ENCODE data around the gene PDLIM1. TPM values are rescaled to one million over a fixed set of nuclear protein-coding genes. Genes with fewer than 3 reads are reported as not detected.

PDLIM1 gene
- total and polyA plus RNA-seq, 8 donors, result 79.6 to 268 (median 97.5) TPM

DNA sequence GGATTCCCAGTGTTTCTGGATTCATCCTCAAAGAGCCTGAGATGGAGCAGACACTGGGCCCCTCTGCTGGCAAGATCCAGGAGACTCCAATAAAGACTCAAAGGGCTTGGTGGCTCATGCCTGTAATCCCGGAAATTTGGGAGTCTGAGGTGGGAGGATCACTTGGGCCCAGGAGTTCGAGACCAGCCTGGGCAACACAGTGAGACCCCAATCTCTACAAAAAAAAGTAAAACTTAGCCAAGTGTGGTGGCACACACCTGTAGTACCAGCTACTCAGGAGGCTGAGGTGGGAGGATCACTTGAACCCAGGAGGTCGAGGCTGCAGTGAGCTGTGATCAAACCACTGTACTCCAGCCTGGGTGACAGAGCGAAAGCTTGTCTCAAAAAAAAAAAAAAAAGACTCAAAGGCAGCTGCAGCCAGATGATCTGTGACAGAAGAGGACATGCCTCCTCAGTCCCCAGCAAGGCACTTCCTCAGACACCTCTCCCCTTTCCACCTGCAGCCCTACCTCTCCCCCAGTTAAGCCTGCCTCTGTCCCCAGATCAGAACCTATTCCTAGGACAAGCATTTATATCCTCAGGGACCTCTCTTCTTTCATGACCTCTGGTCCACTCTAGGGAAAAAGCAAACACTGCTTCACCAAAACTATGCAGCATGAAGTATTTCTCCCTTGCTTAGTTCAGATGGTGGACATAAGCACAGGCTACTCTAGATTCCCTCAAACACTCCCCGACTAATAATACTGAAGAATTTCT lies 27.9 kb downstream of the PDLIM1 start:
- peak overlapping the region in 1 of 2 donors; percentile 30 for H3K27ac ChIP-seq
- no peak for DNase-seq
- intact Hi-C loops (cut with DNase I), result no loop called here
- H3K36me3 ChIP-seq, result peaks cover 0 to 39% of the 10 kb centered on the region in 2 donors
- no peaks in the 10 kb centered on the region for H3K27me3 ChIP-seq
- no peaks in the 10 kb centered on the region for H3K9me3 ChIP-seq
- ATAC-seq, result peak; percentile 59
- peaks cover 24 to 59% of the 10 kb centered on the region in 2 donors for H3K4me1 ChIP-seq
- H3K4me3 ChIP-seq, result no peak overlapping the region
- TF ChIP-seq, protein P1, sequence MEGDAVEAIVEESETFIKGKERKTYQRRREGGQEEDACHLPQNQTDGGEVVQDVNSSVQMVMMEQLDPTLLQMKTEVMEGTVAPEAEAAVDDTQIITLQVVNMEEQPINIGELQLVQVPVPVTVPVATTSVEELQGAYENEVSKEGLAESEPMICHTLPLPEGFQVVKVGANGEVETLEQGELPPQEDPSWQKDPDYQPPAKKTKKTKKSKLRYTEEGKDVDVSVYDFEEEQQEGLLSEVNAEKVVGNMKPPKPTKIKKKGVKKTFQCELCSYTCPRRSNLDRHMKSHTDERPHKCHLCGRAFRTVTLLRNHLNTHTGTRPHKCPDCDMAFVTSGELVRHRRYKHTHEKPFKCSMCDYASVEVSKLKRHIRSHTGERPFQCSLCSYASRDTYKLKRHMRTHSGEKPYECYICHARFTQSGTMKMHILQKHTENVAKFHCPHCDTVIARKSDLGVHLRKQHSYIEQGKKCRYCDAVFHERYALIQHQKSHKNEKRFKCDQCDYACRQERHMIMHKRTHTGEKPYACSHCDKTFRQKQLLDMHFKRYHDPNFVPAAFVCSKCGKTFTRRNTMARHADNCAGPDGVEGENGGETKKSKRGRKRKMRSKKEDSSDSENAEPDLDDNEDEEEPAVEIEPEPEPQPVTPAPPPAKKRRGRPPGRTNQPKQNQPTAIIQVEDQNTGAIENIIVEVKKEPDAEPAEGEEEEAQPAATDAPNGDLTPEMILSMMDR (IDR thresholded peaks at IDR 0.05), result no peak

DNA sequence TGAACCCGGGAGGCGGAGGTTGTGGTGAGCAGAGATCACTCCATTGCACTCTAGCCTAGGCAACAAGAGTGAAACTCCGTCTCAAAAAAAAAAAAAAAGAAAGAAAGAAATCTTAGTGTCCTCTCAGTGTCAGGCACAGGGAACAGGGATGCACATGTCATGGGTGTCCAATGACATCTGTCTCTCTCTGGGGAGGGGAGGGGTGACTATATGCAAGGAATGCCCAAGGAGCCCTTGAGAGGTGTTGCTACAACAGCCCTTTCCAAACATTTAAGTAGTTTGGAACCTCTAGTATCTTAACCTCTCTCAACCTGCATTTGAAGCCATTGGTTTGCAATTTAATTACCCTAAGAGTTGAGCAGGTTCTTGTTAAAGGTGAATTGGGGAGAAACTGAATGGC lies 28.9 kb downstream of the PDLIM1 start:
- no peak overlapping the region for H3K4me3 ChIP-seq
- H3K36me3 ChIP-seq, result peaks cover 0 to 48% of the 10 kb centered on the region in 2 donors
- H3K9me3 ChIP-seq, result no peaks in the 10 kb centered on the region
- no peaks in the 10 kb centered on the region for H3K27me3 ChIP-seq
- intact Hi-C loops (cut with DNase I), result no loop called here
- ATAC-seq (peak; percentile 11), DNase-seq (no peak)
- TF ChIP-seq, protein P1 (IDR thresholded peaks at IDR 0.05), result no peak
- H3K27ac ChIP-seq, result peak overlapping the region; percentile 53 to 84
- H3K4me1 ChIP-seq, result peaks cover 19 to 49% of the 10 kb centered on the region in 2 donors

GRCh38 chr10:95260909-95261552 lies 29.8 kb downstream of the PDLIM1 start:
- peaks cover 11 to 40% of the 10 kb centered on the region in 2 donors for H3K4me1 ChIP-seq
- DNase-seq (no peak), ATAC-seq (no peak)
- peak overlapping the region; percentile 53 to 84 for H3K27ac ChIP-seq
- TF ChIP-seq, protein P1 (IDR thresholded peaks at IDR 0.05), result no peak
- H3K27me3 ChIP-seq, result no peaks in the 10 kb centered on the region
- intact Hi-C loops (cut with DNase I), result no loop called here
- H3K9me3 ChIP-seq, result no peaks in the 10 kb centered on the region
- no peak overlapping the region for H3K4me3 ChIP-seq
- H3K36me3 ChIP-seq, result peaks cover 0 to 52% of the 10 kb centered on the region in 2 donors

GRCh38 chr10:95260397-95260881 lies 30.4 kb downstream of the PDLIM1 start:
- Histone ChIP-seq H3K27ac (peak overlapping the region; percentile 53 to 84), H3K4me1 (peaks cover 11 to 35% of the 10 kb centered on the region in 2 donors), H3K9me3 (no peaks in the 10 kb centered on the region), H3K4me3 (no peak overlapping the region), H3K27me3 (no peaks in the 10 kb centered on the region), H3K36me3 (peaks cover 0 to 52% of the 10 kb centered on the region in 2 donors)
- TF ChIP-seq, protein P1 (IDR thresholded peaks at IDR 0.05), result no peak
- intact Hi-C loops (cut with DNase I), result no loop called here
- DNase-seq (no peak), ATAC-seq (peak; percentile 62)

DNA sequence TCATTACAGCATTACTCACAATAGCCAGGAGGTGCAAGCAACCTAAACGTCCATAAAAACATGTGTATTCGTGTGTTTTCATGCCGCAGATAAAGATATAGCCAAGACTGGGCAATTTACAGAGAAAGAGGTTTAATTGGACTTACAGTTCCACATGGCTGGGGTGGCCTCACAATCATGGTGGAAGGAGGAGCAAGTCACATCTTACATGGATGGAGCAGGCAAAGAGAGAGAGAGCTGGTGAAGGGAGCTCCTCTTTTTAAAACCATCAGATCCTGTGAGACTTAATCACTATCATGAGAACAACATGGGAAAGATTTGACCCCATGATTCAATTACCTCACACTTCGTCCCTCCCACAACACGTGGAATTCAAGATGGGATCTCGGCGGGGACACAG lies 33.0 kb downstream of the PDLIM1 start:
- Histone ChIP-seq H3K27ac (no peak overlapping the region), H3K9me3 (no peaks in the 10 kb centered on the region), H3K27me3 (no peaks in the 10 kb centered on the region), H3K4me1 (peaks cover 11 to 18% of the 10 kb centered on the region in 2 donors), H3K4me3 (no peak overlapping the region), H3K36me3 (peaks cover 0 to 37% of the 10 kb centered on the region in 2 donors)
- intact Hi-C loops (cut with DNase I), result no loop called here
- DNase-seq (no peak), ATAC-seq (no peak)
- TF ChIP-seq, protein P1 (IDR thresholded peaks at IDR 0.05), result no peak

Measured in left lung (tissue), 10 donors.